ENCODE data around the gene RELA.

DNA sequence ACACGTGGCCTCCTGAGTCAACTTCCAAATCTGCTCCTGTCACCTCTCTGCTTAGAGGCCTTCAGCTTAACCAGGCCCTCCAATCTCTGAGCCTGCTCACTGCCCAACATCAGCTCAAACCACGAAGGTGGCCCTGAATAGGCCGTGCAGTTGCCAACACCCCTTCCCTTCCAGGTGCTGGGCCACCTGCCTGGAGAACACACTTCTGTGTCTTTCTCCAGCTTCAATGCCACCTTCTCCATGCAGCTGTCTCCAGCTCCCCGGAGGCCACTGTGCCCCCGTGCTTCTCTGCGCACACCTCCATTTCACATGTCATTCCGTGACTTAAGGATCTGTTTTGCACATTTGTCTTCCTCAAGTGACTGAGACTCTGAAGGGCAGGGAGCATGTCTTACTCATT lies 5.3 kb downstream of the RELA start:
- TF ChIP-seq TAF1 (IDR thresholded peaks at IDR 0.05; ENCODE audit: borderline replicate concordance, low read depth, low read length) (no peak), POLR2AphosphoS5 (IDR thresholded peaks at IDR 0.05; ENCODE audit: low read depth, low read length) (no peak)
